ENCODE results near the gene ORAI2.
A peak's percentile ranks its signal among the peaks of the same experiment; 100 is the strongest.
"Not testable (repeated sequence)": the region's sequence is repeated elsewhere in the genome, so short reads cannot be mapped to it uniquely, and the experiment has no call there.

Gene ORAI2

GRCh38 chr7:102473271-102473991 lies 40.1 kb downstream of the ORAI2 start:
- Histone ChIP-seq H3K9ac (ENCODE audit: low read length in 5 of 5) (no peak overlapping the region), H3K36me3 (ENCODE audit: control insufficient read depth in 5 of 5, insufficient read depth in 5 of 5, low read length in 5 of 5) (peaks cover 0 to 35% (median 24%) of the 10 kb centered on the region in 5 donors), H3K4me1 (ENCODE audit: control insufficient read depth in 5 of 5, insufficient read depth in 5 of 5, low read length in 5 of 5) (peaks cover 0 to 7% (median 0%) of the 10 kb centered on the region in 5 donors), H3K27me3 (ENCODE audit: control insufficient read depth in 5 of 5, insufficient read depth in 4 of 5, low read length in 5 of 5) (no peaks in the 10 kb centered on the region), H3K27ac (ENCODE audit: low read depth, low read length) (no peak overlapping the region), H3K9me3 (ENCODE audit: control insufficient read depth in 5 of 5, low read length in 5 of 5) (no peaks in the 10 kb centered on the region), H3K4me3 (ENCODE audit: low read depth in 1 of 5, low read length in 5 of 5) (no peak overlapping the region)

- H3K27ac ChIP-seq (ENCODE audit: low read depth, low read length); H3K9me3 ChIP-seq (ENCODE audit: control insufficient read depth in 5 of 5, low read length in 5 of 5); H3K9ac ChIP-seq (ENCODE audit: low read length in 5 of 5); H3K4me3 ChIP-seq (ENCODE audit: low read depth in 1 of 5, low read length in 5 of 5); H3K4me1 ChIP-seq (ENCODE audit: control insufficient read depth in 5 of 5, insufficient read depth in 5 of 5, low read length in 5 of 5); H3K27me3 ChIP-seq (ENCODE audit: control insufficient read depth in 5 of 5, insufficient read depth in 4 of 5, low read length in 5 of 5): not testable (repeated sequence)
- peaks cover 0 to 31% (median 24%) of the 10 kb centered on the region in 5 donors for H3K36me3 ChIP-seq (ENCODE audit: control insufficient read depth in 5 of 5, insufficient read depth in 5 of 5, low read length in 5 of 5)
These were observed 40.7 kb downstream of the ORAI2 start for GRCh38 chr7:102474116-102474515.

GRCh38 chr7:102474736-102475435 lies 41.5 kb downstream of the ORAI2 start:
- not testable (repeated sequence) for H3K9me3 ChIP-seq (ENCODE audit: control insufficient read depth in 5 of 5, low read length in 5 of 5); H3K4me3 ChIP-seq (ENCODE audit: low read depth in 1 of 5, low read length in 5 of 5); H3K9ac ChIP-seq (ENCODE audit: low read length in 5 of 5); H3K4me1 ChIP-seq (ENCODE audit: control insufficient read depth in 5 of 5, insufficient read depth in 5 of 5, low read length in 5 of 5); H3K27ac ChIP-seq (ENCODE audit: low read depth, low read length); H3K27me3 ChIP-seq (ENCODE audit: control insufficient read depth in 5 of 5, insufficient read depth in 4 of 5, low read length in 5 of 5)
- H3K36me3 ChIP-seq (ENCODE audit: control insufficient read depth in 5 of 5, insufficient read depth in 5 of 5, low read length in 5 of 5) = peaks cover 0 to 25% (median 24%) of the 10 kb centered on the region in 5 donors

GRCh38 chr7:102478314-102479208 lies 45.2 kb downstream of the ORAI2 start, which contains the start of gene POLR2J:
TSS of gene POLR2J (minus strand) at chr7:102478922. CDS start at chr7:102478860, 62 bp downstream.
- peak within 1 kb of the TSS in 1 of 5 donors; percentile 47 for H3K9ac ChIP-seq (ENCODE audit: low read length in 5 of 5)
- H3K27me3 ChIP-seq (ENCODE audit: control insufficient read depth in 5 of 5, insufficient read depth in 4 of 5, low read length in 5 of 5); H3K36me3 ChIP-seq (ENCODE audit: control insufficient read depth in 5 of 5, insufficient read depth in 5 of 5, low read length in 5 of 5); H3K4me1 ChIP-seq (ENCODE audit: control insufficient read depth in 5 of 5, insufficient read depth in 5 of 5, low read length in 5 of 5); H3K27ac ChIP-seq (ENCODE audit: low read depth, low read length); H3K9me3 ChIP-seq (ENCODE audit: control insufficient read depth in 5 of 5, low read length in 5 of 5): not testable (repeated sequence)
- H3K4me3 ChIP-seq (ENCODE audit: low read depth in 1 of 5, low read length in 5 of 5) = peak within 1 kb of the TSS in 4 of 5 donors; percentile 36 to 55 (median 40)

- not testable (repeated sequence) for H3K4me3 ChIP-seq (ENCODE audit: low read depth in 1 of 5, low read length in 5 of 5); H3K9ac ChIP-seq (ENCODE audit: low read length in 5 of 5); H3K36me3 ChIP-seq (ENCODE audit: control insufficient read depth in 5 of 5, insufficient read depth in 5 of 5, low read length in 5 of 5); H3K4me1 ChIP-seq (ENCODE audit: control insufficient read depth in 5 of 5, insufficient read depth in 5 of 5, low read length in 5 of 5); H3K9me3 ChIP-seq (ENCODE audit: control insufficient read depth in 5 of 5, low read length in 5 of 5); H3K27ac ChIP-seq (ENCODE audit: low read depth, low read length); H3K27me3 ChIP-seq (ENCODE audit: control insufficient read depth in 5 of 5, insufficient read depth in 4 of 5, low read length in 5 of 5)
These were observed 45.8 kb downstream of the ORAI2 start for GRCh38 chr7:102479209-102479584.

- H3K9me3 ChIP-seq (ENCODE audit: control insufficient read depth in 5 of 5, low read length in 5 of 5); H3K4me1 ChIP-seq (ENCODE audit: control insufficient read depth in 5 of 5, insufficient read depth in 5 of 5, low read length in 5 of 5); H3K36me3 ChIP-seq (ENCODE audit: control insufficient read depth in 5 of 5, insufficient read depth in 5 of 5, low read length in 5 of 5); H3K27me3 ChIP-seq (ENCODE audit: control insufficient read depth in 5 of 5, insufficient read depth in 4 of 5, low read length in 5 of 5); H3K9ac ChIP-seq (ENCODE audit: low read length in 5 of 5); H3K4me3 ChIP-seq (ENCODE audit: low read depth in 1 of 5, low read length in 5 of 5); H3K27ac ChIP-seq (ENCODE audit: low read depth, low read length): not testable (repeated sequence)
These were observed 46.7 kb downstream of the ORAI2 start for GRCh38 chr7:102479982-102480637.

- not testable (repeated sequence) for H3K9ac ChIP-seq (ENCODE audit: low read length in 5 of 5); H3K4me3 ChIP-seq (ENCODE audit: low read depth in 1 of 5, low read length in 5 of 5); H3K4me1 ChIP-seq (ENCODE audit: control insufficient read depth in 5 of 5, insufficient read depth in 5 of 5, low read length in 5 of 5); H3K27ac ChIP-seq (ENCODE audit: low read depth, low read length); H3K9me3 ChIP-seq (ENCODE audit: control insufficient read depth in 5 of 5, low read length in 5 of 5); H3K36me3 ChIP-seq (ENCODE audit: control insufficient read depth in 5 of 5, insufficient read depth in 5 of 5, low read length in 5 of 5); H3K27me3 ChIP-seq (ENCODE audit: control insufficient read depth in 5 of 5, insufficient read depth in 4 of 5, low read length in 5 of 5)
These were observed 48.6 kb downstream of the ORAI2 start for GRCh38 chr7:102481962-102482361.

GRCh38 chr7:102484317-102484716 lies 50.9 kb downstream of the ORAI2 start:
- not testable (repeated sequence) for H3K36me3 ChIP-seq (ENCODE audit: control insufficient read depth in 5 of 5, insufficient read depth in 5 of 5, low read length in 5 of 5); H3K27ac ChIP-seq (ENCODE audit: low read depth, low read length); H3K9ac ChIP-seq (ENCODE audit: low read length in 5 of 5); H3K4me3 ChIP-seq (ENCODE audit: low read depth in 1 of 5, low read length in 5 of 5); H3K4me1 ChIP-seq (ENCODE audit: control insufficient read depth in 5 of 5, insufficient read depth in 5 of 5, low read length in 5 of 5); H3K27me3 ChIP-seq (ENCODE audit: control insufficient read depth in 5 of 5, insufficient read depth in 4 of 5, low read length in 5 of 5); H3K9me3 ChIP-seq (ENCODE audit: control insufficient read depth in 5 of 5, low read length in 5 of 5)

- H3K27ac ChIP-seq (ENCODE audit: low read depth, low read length); H3K9ac ChIP-seq (ENCODE audit: low read length in 5 of 5); H3K4me3 ChIP-seq (ENCODE audit: low read depth in 1 of 5, low read length in 5 of 5); H3K9me3 ChIP-seq (ENCODE audit: control insufficient read depth in 5 of 5, low read length in 5 of 5); H3K36me3 ChIP-seq (ENCODE audit: control insufficient read depth in 5 of 5, insufficient read depth in 5 of 5, low read length in 5 of 5); H3K4me1 ChIP-seq (ENCODE audit: control insufficient read depth in 5 of 5, insufficient read depth in 5 of 5, low read length in 5 of 5); H3K27me3 ChIP-seq (ENCODE audit: control insufficient read depth in 5 of 5, insufficient read depth in 4 of 5, low read length in 5 of 5): not testable (repeated sequence)
These were observed 57.2 kb downstream of the ORAI2 start for GRCh38 chr7:102490529-102491075.
